RWPE1 (cell line): ENCODE results near the gene NKD1.
A peak's percentile ranks its signal among the peaks of the same experiment; 100 is the strongest.

Source experiments
- CTCF ChIA-PET: fragments of 350-600 bp; sonication (Branson Sonifier 250); formaldehyde crosslinking; extraction: SDS; loops from one replicate; lab custom pipeline; 2021; lab: Yijun Ruan, JAX
- POLR2A ChIA-PET: fragments of 400-600 bp; formaldehyde crosslinking; extraction: SDS; loops from one replicate; lab custom pipeline; 2020; ENCODE audit warnings: antibody characterized with exemption; ENCODE audit not compliant: low non-redundant PET; lab: Yijun Ruan, JAX
- DNase-seq: peaks from one replicate; pipeline ENCODE4 v3.0.0; 2012; ENCODE audit warnings: low spot score
- H3K27ac ChIP-seq: fragments of 450-650 bp; 2 replicates; pipeline ENCODE4 v1.5.1; 2017
- CTCF ChIP-seq: fragments of 450-650 bp; conservative IDR thresholded peaks from 2 replicates; pipeline ENCODE4 v1.5.1; 2017; ENCODE audit warnings: low read depth, mild to moderate bottlenecking

NKD1 gene

DNA sequence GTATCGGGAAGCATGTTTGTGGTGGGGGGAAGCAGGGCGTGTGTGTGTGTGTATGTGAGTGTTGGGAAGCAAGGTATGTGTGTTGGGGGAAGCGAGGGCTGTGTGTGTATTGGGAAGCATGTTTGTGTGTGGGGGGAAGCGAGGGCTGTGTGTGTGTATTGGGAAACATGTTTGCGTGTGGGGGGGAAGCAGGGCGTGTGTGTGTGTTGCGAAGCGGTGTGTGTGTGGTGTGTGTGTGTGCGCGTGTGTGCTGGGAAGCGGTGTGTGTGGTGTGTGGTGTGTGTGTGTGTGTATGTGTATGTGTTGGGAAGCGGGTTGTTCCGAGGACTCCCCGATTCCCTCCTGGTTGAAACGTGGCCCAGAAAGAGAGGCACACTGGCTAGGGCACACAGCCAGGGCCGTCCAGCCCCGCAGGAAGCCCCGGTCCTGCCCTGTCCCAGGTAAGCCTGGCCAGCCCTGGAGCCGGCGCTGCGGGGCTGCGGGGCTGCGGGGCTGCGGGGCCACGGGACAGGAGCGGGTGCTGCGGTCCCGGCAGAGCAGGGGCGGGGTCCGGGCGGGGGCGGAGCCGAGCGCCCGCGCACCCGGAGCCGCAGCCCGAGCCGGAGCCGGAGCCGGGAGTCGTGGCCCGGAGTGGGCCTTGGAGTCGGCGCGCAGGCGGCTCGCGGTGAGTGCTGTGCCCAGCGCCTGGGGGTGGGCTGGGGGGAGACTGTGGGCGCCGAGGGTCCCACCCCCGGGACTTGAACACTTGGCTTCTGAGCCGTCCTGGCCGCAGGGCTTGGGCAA lies 145.0 kb downstream of the NKD1 start, which contains the start of gene NOD2:
Gene NOD2 (plus strand): TSS at position 608 of the 783 bp plus-strand sequence. CDS start 5,890 bp downstream, outside the sequence.
- POLR2A ChIA-PET = no interaction called here
- TF ChIP-seq CTCF = no peak
- peak; percentile 54 for DNase-seq
- CTCF ChIA-PET = interaction anchor here (0.6 kb wide), 1 partner anchor 146 kb away, joined by 3 read pairs; no protein-coding TSS in a partner anchor
- H3K27ac ChIP-seq = no peak within 1 kb of the TSS

DNA sequence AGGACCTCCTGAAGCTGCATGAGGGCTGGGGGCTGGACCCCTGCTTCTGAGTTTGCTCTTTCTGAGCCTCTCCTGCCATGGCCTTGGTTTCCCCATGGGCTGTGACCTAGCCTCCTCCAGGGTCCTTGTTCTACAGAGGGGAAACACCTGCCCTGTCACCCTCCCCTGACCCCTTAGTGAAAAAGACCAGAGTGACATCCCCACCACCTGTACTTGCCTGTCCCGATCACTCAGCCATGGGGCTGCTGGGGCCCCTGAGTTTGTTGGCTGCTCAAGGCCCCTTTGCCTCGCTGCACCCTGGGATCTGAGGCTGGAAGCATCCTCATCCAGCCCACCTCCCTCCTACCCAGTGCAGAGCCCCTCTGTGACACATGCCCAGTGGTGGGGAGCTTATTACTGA lies 146.0 kb downstream of the NKD1 start:
- CTCF ChIA-PET = interaction anchor here (0.6 to 0.7 kb wide), 3 partner anchors 8 to 145 kb away, joined by 3 to 4 read pairs (median 3); no protein-coding TSS in a partner anchor
- no peak overlapping the region for H3K27ac ChIP-seq
- no peak for TF ChIP-seq CTCF
- DNase-seq = no peak
- POLR2A ChIA-PET = no interaction called here

DNA sequence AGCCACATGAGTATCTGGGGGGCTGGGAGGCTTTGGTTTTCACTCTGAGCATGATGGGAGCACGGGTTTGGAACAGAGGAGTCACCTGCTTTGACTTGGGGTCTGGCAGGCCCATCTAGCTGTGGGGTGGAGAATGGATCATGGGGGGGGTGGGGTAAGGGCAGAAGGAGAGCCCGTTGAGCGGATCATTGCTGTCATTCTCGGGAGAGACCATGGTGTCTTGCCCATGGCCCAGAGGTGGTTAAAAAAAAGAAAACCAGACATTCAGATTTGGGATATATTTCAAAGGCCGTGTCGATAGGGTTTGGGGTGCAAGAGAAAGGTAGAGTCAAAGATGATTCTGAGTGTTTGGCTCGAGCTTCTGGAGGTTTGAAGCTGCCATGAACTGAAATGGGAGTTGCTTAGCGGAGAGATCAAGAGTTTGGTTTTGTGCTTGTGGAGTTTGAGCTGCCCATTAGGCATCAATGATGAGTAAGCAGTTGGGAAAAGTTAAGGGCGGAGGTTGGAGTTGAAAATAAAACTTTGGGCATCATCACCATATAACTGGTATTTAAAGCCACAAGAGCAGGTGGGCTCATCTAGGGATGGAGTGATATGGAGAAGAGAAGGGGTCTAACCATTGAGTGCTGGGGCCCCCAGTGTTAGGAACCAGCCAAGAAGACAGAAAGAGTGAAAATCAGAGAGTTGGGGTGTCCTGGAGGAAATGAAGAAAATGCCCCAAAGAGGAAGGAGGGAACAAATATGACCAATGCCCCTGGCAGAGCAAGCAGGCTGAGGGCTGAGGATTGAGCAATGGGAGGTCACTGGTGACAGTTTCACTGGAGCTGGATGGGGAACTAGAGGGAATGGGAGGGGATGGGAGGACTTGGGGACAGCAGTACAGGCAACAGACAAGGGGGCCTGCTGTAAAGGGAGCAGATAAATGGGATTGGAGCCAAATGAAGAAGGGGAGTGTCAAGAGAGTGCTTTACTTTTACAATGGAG lies 147.1 kb downstream of the NKD1 start:
- DNase-seq = no peak
- ChIA-PET CTCF (interaction anchor here (0.6 to 1.1 kb wide), 2 partner anchors 29 to 145 kb away, joined by 3 to 4 read pairs; no protein-coding TSS in a partner anchor), POLR2A (no interaction called here)
- H3K27ac ChIP-seq = peak overlapping the region; percentile 80
- no peak for TF ChIP-seq CTCF

GRCh38 chr16:50696126-50696525 lies 147.9 kb downstream of the NKD1 start:
- DNase-seq = no peak
- peak overlapping the region; percentile 80 for H3K27ac ChIP-seq
- TF ChIP-seq CTCF = no peak
- CTCF ChIA-PET = interaction anchor here (1.1 kb wide), 1 partner anchor 30 kb away, joined by 4 read pairs; no protein-coding TSS in a partner anchor
- POLR2A ChIA-PET = no interaction called here

DNA sequence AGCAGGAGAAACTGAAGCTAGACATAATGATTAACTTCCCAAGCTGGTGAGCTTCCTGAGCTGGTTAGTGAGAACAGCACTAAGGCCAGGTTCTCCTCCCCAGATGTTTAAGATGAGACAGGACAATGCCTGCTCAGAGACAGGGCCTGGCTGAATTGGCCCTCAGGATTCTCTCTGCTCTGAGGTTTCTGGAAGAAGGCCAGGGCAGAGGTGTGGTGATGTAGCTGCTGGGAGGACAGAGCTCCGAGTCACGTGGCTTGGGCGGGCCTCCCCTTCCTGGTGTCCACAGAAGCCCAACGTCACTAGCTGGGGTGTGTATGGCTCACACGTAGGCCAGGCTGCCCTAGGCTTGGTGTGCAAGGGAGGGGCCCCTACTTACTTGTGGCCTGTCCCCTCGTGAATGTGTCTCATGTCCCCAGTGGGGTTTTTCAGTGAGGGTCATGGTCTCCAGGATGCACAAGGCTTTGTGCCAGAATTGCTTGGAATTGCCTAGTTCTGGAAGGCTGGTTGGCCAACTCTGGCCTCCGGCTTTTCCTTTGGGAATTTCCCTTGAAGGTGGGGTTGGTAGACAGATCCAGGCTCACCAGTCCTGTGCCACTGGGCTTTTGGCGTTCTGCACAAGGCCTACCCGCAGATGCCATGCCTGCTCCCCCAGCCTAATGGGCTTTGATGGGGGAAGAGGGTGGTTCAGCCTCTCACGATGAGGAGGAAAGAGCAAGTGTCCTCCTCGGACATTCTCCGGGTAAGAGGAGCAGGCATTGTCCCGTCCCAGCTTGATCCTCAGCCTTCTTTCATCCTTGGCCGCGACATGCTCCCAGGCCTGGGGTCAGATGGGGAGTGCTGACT lies 148.6 kb downstream of the NKD1 start:
- peak; percentile 79 for DNase-seq
- TF ChIP-seq CTCF = no peak
- CTCF ChIA-PET = interaction anchor here (1.1 kb wide), 1 partner anchor 31 kb away, joined by 4 read pairs; no protein-coding TSS in a partner anchor
- H3K27ac ChIP-seq = peak overlapping the region; percentile 80
- POLR2A ChIA-PET = no interaction called here
